ENCODE data around the gene UQCC5.

DNA sequence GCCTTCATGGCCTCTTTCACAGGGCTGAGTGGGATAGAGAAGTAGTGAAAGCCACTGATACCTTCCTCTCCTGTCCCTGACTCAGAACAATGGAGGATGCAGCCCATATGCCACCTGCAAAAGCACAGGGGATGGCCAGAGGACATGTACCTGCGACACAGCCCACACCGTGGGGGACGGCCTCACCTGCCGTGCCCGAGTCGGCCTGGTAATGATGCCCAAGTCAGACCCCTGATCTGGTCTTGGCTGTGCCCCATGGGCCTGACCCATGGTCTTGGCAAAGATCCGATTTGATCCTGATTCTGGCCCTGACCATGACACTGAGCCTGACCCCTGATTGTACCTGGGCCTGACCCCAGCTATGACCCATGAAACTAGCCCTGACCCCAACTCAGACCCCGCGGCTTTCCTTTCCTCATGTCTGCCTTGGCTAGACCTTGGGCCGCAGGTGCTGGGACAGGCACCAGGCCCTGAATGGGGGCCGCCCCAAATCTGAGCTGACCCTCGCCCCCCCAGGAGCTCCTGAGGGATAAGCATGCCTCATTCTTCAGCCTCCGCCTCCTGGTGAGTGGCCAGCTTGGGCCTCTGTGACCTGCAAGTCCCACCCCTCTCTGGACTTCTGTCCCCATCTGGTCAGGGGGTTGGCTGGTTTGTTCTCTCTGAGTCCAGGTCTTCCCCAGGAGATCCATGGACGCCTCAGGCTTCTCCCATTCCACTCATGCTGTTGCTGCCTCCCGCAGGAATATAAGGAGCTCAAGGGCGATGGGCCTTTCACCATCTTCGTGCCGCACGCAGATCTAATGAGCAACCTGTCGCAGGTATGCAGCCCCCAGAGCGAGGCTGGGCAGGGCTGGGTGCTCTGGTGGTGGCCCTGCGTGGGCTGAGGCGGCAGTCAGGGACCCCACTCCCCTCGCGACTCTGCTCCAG is 18.3 kb upstream of the UQCC5 start:
- no peak for TF ChIP-seq POLR2AphosphoS5 (IDR thresholded peaks at IDR 0.05)
- TF ChIP-seq, protein P1, sequence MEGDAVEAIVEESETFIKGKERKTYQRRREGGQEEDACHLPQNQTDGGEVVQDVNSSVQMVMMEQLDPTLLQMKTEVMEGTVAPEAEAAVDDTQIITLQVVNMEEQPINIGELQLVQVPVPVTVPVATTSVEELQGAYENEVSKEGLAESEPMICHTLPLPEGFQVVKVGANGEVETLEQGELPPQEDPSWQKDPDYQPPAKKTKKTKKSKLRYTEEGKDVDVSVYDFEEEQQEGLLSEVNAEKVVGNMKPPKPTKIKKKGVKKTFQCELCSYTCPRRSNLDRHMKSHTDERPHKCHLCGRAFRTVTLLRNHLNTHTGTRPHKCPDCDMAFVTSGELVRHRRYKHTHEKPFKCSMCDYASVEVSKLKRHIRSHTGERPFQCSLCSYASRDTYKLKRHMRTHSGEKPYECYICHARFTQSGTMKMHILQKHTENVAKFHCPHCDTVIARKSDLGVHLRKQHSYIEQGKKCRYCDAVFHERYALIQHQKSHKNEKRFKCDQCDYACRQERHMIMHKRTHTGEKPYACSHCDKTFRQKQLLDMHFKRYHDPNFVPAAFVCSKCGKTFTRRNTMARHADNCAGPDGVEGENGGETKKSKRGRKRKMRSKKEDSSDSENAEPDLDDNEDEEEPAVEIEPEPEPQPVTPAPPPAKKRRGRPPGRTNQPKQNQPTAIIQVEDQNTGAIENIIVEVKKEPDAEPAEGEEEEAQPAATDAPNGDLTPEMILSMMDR (IDR thresholded peaks at IDR 0.05): no peak
- no peak for TF ChIP-seq POLR2A (IDR thresholded peaks at IDR 0.05)

Measured in prostate gland (tissue), 2 donors.